GM10847 (cell line): ENCODE measurements around the gene DEFB113.

Experiments
- POLR2A ChIP-seq: IDR thresholded peaks from 2 replicates; pipeline ENCODE4 v1.6.1; 2011; ENCODE audit not compliant: insufficient read length; ENCODE audit errors: extremely low read depth

The DEFB113 gene

DNA sequence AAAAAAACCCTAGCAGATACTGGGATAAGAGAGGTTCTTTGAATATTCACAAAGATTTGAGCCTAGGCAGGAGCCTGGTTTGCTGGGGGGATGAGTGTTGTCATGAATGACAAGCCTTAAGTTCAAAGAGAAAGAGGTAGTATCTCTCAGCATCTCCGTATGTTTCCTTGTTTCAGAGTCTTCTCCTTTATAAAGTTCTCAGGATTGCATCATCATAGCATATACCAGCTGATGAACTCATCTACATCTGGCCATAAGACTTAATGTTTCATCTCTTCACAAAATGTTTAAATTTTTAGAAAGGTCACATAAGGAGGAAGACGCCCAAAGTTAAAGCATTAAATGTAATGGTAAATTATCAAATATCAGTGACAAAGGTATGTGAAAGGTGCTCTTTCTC, 22.6 kb downstream of the DEFB113 start:
- TF ChIP-seq POLR2A, result no peak

GRCh38 chr6:49939993-49940498, 29.4 kb downstream of the DEFB113 start:
- TF ChIP-seq POLR2A, result no peak

DNA sequence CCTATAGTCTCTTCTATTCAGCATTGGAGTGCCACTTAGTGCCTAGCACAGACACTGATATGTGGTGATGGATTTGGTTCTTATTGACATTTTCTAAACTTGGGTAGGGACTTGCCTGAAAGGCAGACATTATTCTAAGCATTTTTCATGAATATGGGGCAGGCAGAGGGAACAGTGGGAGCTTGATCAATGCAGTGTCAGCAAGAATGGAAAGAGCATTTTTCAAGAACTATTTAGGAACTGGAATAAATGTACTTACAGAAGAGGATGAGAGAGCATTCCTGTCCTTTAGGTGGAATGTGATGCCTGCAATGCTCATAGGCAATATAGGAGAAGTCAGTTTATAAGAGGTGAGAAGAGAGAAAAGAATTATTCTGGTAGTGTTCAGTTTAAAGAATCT, 31.6 kb downstream of the DEFB113 start:
- no peak for TF ChIP-seq POLR2A

- TF ChIP-seq POLR2A, result no peak
These were observed 32.4 kb downstream of the DEFB113 start for GRCh38 chr6:49937017-49937416.

GRCh38 chr6:49935387-49935786, 34.0 kb downstream of the DEFB113 start:
- no peak for TF ChIP-seq POLR2A

DNA sequence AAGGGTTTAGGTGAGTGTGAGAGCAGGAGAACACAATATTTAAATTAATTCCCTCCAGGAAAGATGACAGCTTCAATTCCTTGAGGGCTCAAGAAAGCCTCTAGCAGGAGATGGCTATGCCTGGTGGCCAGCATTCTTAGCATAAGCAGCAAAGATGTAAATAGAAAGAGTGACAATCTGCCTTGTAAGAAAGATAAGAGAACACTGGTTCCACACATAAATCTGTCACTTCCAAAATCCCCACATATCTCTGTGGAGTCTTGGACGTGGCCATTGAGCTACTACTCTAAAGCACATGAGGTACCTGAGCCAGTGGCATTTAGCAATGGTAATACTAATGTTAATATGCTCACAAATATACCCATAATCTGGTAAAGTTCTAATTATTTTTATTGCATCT, 34.7 kb downstream of the DEFB113 start:
- no peak for TF ChIP-seq POLR2A

GRCh38 chr6:49933526-49933925, 35.9 kb downstream of the DEFB113 start:
- TF ChIP-seq POLR2A, result no peak

- no peak for TF ChIP-seq POLR2A
These were observed 40.1 kb downstream of the DEFB113 start for GRCh38 chr6:49929340-49929739.

DNA sequence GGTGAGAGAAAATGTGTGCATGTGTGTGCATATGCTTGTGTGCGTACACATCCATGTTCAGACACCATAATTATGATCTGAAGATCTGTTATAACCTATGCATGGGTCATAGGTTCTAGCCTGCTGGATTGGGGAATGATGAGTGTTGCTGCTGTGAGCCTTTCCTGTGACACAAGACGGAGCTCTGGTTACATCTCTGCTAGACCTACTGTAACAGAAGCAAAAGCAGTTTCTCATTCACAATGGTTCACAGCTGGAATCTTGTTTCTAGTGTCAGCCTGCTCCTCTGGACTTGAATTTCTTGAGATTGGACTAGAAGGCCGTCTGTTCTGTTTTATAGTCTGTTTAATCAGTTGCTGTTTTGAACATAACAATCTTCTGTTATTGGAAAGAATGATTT, 45.6 kb downstream of the DEFB113 start:
- no peak for TF ChIP-seq POLR2A

GRCh38 chr6:49919935-49920644, 49.3 kb downstream of the DEFB113 start:
- no peak for TF ChIP-seq POLR2A

DNA sequence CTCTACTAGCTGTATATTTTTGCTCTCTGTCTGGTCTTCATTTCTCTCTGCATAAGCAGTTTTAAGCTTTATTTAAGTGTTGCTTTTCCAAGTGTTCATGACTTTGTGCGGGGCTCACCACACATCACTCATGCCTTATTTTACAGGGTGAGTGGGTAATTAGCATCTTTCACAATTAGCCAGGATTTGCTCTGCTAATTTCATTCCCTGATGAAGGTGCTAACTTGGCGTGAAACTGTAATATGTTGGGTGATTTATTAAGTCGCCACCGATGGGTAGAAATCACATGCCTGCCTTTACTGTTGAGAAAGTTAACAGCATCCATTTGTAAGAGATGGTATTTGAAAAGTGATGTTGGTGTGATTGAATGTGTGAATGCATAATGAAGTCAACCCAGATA, 50.2 kb downstream of the DEFB113 start:
- TF ChIP-seq POLR2A, result no peak

GRCh38 chr6:49918787-49919186, 50.6 kb downstream of the DEFB113 start:
- no peak for TF ChIP-seq POLR2A
